Fibroblast of gingiva (primary cell): ENCODE results near the gene TUBB4B.

ENCODE experiments used
- DNase-seq: peaks from one replicate; pipeline ENCODE4 v3.0.0-alpha.2; 2011; ENCODE audit warnings: low read depth

The TUBB4B gene

GRCh38 chr9:137212520-137212919 is 28.6 kb upstream of the TUBB4B start:
- no peak for DNase-seq

GRCh38 chr9:137213160-137214060 is 27.7 kb upstream of the TUBB4B start:
- no peak for DNase-seq

GRCh38 chr9:137214620-137215019 is 26.5 kb upstream of the TUBB4B start:
- no peak for DNase-seq

GRCh38 chr9:137215196-137215986 is 25.7 kb upstream of the TUBB4B start:
- DNase-seq = no peak

- no peak for DNase-seq
Observed at GRCh38 chr9:137216188-137216965, 24.7 kb upstream of the TUBB4B start.

GRCh38 chr9:137217276-137218211 is 23.5 kb upstream of the TUBB4B start:
- DNase-seq = peak; percentile 26

GRCh38 chr9:137218212-137218753 is 22.8 kb upstream of the TUBB4B start:
- no peak for DNase-seq

GRCh38 chr9:137218754-137219271 is 22.3 kb upstream of the TUBB4B start:
- DNase-seq = no peak

GRCh38 chr9:137219757-137220316 is 21.2 kb upstream of the TUBB4B start:
- no peak for DNase-seq

- no peak for DNase-seq
Observed at GRCh38 chr9:137220317-137221094, 20.6 kb upstream of the TUBB4B start.

- no peak for DNase-seq
Observed at GRCh38 chr9:137221095-137221505, 20.0 kb upstream of the TUBB4B start.

- no peak for DNase-seq
Observed at GRCh38 chr9:137221506-137222111, 19.5 kb upstream of the TUBB4B start.

GRCh38 chr9:137222190-137223077 is 18.7 kb upstream of the TUBB4B start, which contains the start of gene RNF208:
Gene RNF208, minus strand, starts transcription at chr9:137222240. Its CDS starts 1,028 bp downstream, at chr9:137221212.
- no peak for DNase-seq

GRCh38 chr9:137223078-137223970 is 17.8 kb upstream of the TUBB4B start:
- peak; percentile 96 for DNase-seq

GRCh38 chr9:137224830-137225694 is 16.0 kb upstream of the TUBB4B start, which contains the start of gene CYSRT1:
Gene CYSRT1, plus strand, starts transcription at chr9:137225174. Its CDS starts 448 bp downstream, at chr9:137225622.
- no peak for DNase-seq
